ENCODE measurements around the gene ACOT7.

DNA sequence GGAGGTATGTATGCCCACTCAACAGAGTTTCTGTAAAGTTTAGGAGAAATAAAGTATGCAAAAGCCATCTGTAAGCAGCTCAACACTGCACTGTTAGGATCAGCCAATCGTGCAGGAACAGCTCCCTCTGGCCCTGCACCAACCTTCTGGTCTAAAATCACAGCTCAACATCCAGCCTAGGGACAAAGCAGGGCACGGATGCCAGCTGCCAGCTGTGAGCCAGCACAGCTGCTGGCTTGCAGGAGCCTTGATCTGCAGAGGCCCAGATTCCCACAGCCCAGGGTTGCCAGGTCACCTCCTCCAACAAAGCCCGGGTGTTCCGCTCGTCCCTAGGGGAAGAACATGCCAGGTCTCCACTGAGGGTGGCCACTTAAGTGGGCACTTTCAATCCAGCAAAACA is 8.6 kb downstream of the ACOT7 start:
- TF ChIP-seq, protein P1, sequence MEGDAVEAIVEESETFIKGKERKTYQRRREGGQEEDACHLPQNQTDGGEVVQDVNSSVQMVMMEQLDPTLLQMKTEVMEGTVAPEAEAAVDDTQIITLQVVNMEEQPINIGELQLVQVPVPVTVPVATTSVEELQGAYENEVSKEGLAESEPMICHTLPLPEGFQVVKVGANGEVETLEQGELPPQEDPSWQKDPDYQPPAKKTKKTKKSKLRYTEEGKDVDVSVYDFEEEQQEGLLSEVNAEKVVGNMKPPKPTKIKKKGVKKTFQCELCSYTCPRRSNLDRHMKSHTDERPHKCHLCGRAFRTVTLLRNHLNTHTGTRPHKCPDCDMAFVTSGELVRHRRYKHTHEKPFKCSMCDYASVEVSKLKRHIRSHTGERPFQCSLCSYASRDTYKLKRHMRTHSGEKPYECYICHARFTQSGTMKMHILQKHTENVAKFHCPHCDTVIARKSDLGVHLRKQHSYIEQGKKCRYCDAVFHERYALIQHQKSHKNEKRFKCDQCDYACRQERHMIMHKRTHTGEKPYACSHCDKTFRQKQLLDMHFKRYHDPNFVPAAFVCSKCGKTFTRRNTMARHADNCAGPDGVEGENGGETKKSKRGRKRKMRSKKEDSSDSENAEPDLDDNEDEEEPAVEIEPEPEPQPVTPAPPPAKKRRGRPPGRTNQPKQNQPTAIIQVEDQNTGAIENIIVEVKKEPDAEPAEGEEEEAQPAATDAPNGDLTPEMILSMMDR (IDR thresholded peaks at IDR 0.05), result no peak
- no peak for TF ChIP-seq POLR2A (IDR thresholded peaks at IDR 0.05)

Measured in lower leg skin (tissue), 3 donors.